Activated CD8-positive, alpha-beta memory T cell treated with anti-CD3 and anti-CD28 coated beads for 24 hours (primary cell): ENCODE data around the gene TMCO6.
"Not testable (repeated sequence)": the region's sequence is repeated elsewhere in the genome, so short reads cannot be mapped to it uniquely, and the experiment has no call there.

Experiments used
- DNase-seq: peaks from one replicate; pipeline ENCODE4 v3.0.0-alpha.2; 2020

TMCO6 gene

GRCh38 chr5:140639148-140639981 is at the start of gene TMCO6:
TSS of gene TMCO6 (plus strand) at chr5:140639451. CDS start at chr5:140639528, 77 bp downstream.
- DNase-seq, result peak; percentile 97

GRCh38 chr5:140590861-140591260 is 48.4 kb upstream of the TMCO6 start:
- no peak for DNase-seq

GRCh38 chr5:140591747-140592372 is 47.4 kb upstream of the TMCO6 start:
- no peak for DNase-seq

- not testable (repeated sequence) for DNase-seq
Observed at GRCh38 chr5:140593070-140593469, 46.2 kb upstream of the TMCO6 start.

- no peak for DNase-seq
Observed at GRCh38 chr5:140594169-140594568, 45.1 kb upstream of the TMCO6 start.

- no peak for DNase-seq
Observed at GRCh38 chr5:140595538-140596300, 43.5 kb upstream of the TMCO6 start.

- no peak for DNase-seq
Observed at GRCh38 chr5:140596321-140596741, 42.9 kb upstream of the TMCO6 start.

- DNase-seq, result no peak
Observed at GRCh38 chr5:140598836-140599235, 40.4 kb upstream of the TMCO6 start.

GRCh38 chr5:140600096-140600495 is 39.2 kb upstream of the TMCO6 start:
- no peak for DNase-seq

- DNase-seq, result no peak
Observed at GRCh38 chr5:140602147-140602546, 37.1 kb upstream of the TMCO6 start.

GRCh38 chr5:140603446-140603698 is 35.9 kb upstream of the TMCO6 start:
- not testable (repeated sequence) for DNase-seq

- no peak for DNase-seq
Observed at GRCh38 chr5:140603734-140604133, 35.5 kb upstream of the TMCO6 start.

GRCh38 chr5:140605879-140606278 is 33.4 kb upstream of the TMCO6 start:
- no peak for DNase-seq

- no peak for DNase-seq
Observed at GRCh38 chr5:140607031-140607430, 32.2 kb upstream of the TMCO6 start.

GRCh38 chr5:140608722-140609121 is 30.5 kb upstream of the TMCO6 start:
- no peak for DNase-seq

GRCh38 chr5:140609126-140609525 is 30.1 kb upstream of the TMCO6 start:
- no peak for DNase-seq

- no peak for DNase-seq
Observed at GRCh38 chr5:140611020-140611521, 28.2 kb upstream of the TMCO6 start.

GRCh38 chr5:140622301-140622700 is 16.9 kb upstream of the TMCO6 start:
- no peak for DNase-seq

GRCh38 chr5:140623061-140623460 is 16.2 kb upstream of the TMCO6 start:
- DNase-seq, result not testable (repeated sequence)

GRCh38 chr5:140624886-140625285 is 14.4 kb upstream of the TMCO6 start:
- DNase-seq, result not testable (repeated sequence)

- DNase-seq, result no peak
Observed at GRCh38 chr5:140627972-140628371, 11.3 kb upstream of the TMCO6 start.

GRCh38 chr5:140628711-140629110 is 10.5 kb upstream of the TMCO6 start:
- DNase-seq, result no peak

GRCh38 chr5:140630292-140631035 is 8.8 kb upstream of the TMCO6 start:
- no peak for DNase-seq
